ENCODE data around the gene IGFBP3.

DNA sequence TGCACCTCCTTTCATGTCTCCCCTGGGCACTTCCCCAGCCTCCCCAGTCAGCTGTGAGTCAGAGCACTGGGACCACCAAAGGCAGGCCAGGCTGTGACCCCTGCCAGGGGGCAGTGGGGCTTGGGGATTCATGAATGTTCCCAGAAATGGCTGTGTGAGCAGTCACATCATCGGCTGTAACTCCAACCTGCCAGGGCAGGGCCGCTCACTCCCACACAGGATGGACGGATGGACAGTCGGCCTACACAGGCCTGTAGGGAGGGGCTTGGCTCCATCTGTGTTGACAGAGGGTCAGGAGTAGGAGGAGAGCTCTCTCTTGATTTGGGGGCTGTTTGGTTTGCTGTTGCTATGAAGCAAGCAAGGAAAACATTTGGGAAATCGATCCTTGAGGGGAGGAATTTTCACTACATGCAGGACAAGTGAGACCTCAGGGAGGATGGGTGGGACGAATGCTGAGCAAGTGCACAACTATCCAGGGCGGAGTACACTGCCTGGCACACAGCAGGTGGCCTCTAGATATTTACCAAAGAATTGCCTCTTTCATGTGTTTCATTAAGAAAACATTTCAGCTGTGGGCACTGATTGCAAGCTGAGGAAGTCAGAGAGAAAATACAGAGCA, 35.7 kb downstream of the IGFBP3 start:
- no peak for TF ChIP-seq POLR2A (IDR thresholded peaks at IDR 0.05; ENCODE audit: low read length)
- no peak for TF ChIP-seq GATA1 (IDR thresholded peaks at IDR 0.05; ENCODE audit: low read depth, low read length)
